BJ (cell line): ENCODE measurements around the gene ZNF474. TPM values are rescaled to one million over a fixed set of nuclear protein-coding genes. Genes with fewer than 3 reads are reported as not detected.

ENCODE experiments used
- CTCF ChIA-PET: fragments of 350-600 bp; formaldehyde crosslinking; extraction: SDS; loops from one replicate; lab custom pipeline; 2021; ENCODE audit warnings: antibody characterized with exemption, inconsistent platforms; lab: Yijun Ruan, JAX
- POLR2A ChIA-PET: fragments of 300-600 bp; sonication (Branson Sonifier 250); formaldehyde crosslinking; extraction: SDS; loops from one replicate; lab custom pipeline; 2021; ENCODE audit warnings: antibody characterized with exemption; lab: Charles Lee
- DNase-seq: peaks from one replicate; pipeline ENCODE4 v3.0.0-alpha.2; 2011; ENCODE audit warnings: low read depth
- H3K27me3 ChIP-seq: 2 replicates; pipeline ENCODE4 v1.6.0; 2011; ENCODE audit warnings: low read length; ENCODE audit not compliant: control insufficient read depth, insufficient read depth
- H3K36me3 ChIP-seq: 2 replicates; pipeline ENCODE4 v1.5.1; 2011; ENCODE audit warnings: low read length; ENCODE audit not compliant: control insufficient read depth, insufficient read depth
- H3K4me3 ChIP-seq: 2 replicates; pipeline ENCODE4 v1.5.1; 2011; ENCODE audit warnings: low read depth, mild to moderate bottlenecking, control low read depth, low read length
- polyA plus RNA-seq: library from polyadenylated mRNA; depleted of rRNA; stranded (reverse); fragments of >200 nt; gene quantifications from 2 replicates; pipeline ENCODE4 v1.2.3, GENCODE V29; 2011
- TF ChIP-seq, protein P1 (sequence below): IDR thresholded peaks from 2 replicates; pipeline ENCODE4 v1.5.1; 2011; ENCODE audit warnings: low read depth, mild to moderate bottlenecking, control low read depth, inconsistent platforms, low read length, moderate library complexity; ENCODE audit not compliant: insufficient read depth

Gene ZNF474
- polyA plus RNA-seq, 1 experiment: 0.22 TPM

DNA sequence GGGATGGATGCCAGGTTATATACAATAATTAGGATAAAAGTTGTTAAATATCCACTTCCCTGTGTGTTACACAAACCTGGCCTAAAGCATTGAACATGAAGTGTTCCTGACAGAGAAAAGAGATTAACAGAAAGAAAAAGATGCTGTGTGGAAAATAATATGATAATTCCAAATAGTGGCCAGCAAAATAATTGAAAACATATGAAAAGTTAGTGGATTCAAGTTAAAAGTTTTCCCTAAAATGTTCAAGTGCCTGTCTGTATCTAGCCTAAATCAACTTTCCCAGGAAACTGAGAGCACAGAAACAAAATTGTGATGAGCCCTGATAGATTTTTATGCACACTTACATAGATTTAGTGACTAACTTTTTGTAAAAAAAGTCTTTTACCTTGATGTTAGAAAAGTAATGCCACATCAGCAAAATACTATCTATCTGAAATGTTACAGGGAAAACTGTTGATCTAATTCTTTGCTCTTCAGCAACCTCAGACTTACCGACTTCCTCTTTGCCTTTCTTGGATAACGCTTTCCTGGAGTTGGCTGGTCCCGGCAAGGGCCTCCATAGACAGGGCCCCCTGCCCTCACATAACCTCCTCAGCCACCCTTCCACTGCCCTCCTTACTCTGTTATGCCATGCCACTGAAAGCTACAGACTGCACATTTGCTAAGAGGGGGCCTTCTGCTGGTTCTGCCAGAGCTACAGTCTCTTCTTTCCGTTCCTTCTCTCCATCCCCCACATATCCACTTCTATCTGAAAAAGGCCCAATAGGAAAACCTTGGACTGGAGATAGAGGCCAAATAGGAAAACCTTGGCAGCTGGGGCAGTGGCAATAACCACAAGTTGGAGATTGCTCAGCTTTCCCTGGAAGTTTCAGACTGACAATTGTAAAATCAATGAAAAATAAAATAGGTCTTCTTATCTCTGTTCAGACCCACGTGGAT lies 44.4 kb downstream of the ZNF474 start:
- Histone ChIP-seq H3K36me3 (no peaks in the 10 kb centered on the region), H3K4me3 (no peak overlapping the region), H3K27me3 (no peaks in the 10 kb centered on the region)
- ChIA-PET POLR2A (no interaction called here), CTCF (interaction anchor here (0.6 to 0.8 kb wide), 2 partner anchors 10 to 19 kb away, joined by 4 to 5 read pairs; no protein-coding TSS in a partner anchor)
- TF ChIP-seq, protein P1, sequence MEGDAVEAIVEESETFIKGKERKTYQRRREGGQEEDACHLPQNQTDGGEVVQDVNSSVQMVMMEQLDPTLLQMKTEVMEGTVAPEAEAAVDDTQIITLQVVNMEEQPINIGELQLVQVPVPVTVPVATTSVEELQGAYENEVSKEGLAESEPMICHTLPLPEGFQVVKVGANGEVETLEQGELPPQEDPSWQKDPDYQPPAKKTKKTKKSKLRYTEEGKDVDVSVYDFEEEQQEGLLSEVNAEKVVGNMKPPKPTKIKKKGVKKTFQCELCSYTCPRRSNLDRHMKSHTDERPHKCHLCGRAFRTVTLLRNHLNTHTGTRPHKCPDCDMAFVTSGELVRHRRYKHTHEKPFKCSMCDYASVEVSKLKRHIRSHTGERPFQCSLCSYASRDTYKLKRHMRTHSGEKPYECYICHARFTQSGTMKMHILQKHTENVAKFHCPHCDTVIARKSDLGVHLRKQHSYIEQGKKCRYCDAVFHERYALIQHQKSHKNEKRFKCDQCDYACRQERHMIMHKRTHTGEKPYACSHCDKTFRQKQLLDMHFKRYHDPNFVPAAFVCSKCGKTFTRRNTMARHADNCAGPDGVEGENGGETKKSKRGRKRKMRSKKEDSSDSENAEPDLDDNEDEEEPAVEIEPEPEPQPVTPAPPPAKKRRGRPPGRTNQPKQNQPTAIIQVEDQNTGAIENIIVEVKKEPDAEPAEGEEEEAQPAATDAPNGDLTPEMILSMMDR: no peak
- DNase-seq: no peak

DNA sequence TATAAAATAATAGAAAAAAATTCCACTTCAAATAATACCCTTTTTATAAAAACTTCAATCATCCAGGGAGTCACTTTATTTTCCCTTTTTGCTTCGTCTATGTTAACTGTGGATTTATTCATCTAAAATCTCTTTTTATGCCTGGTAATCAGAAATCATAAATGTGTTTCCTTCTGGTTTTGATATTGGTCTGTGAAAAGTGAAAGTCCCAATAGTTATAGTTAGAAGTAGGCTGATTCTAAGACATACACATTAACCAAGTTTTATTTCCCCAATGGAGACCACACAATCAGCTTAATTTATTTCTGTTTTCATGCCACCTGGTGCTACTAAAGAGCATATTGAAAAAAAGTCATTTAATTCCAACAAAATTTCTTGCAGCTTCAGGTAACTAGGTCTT lies 45.7 kb downstream of the ZNF474 start:
- CTCF ChIA-PET: no interaction called here
- Histone ChIP-seq H3K27me3 (no peaks in the 10 kb centered on the region), H3K4me3 (no peak overlapping the region), H3K36me3 (no peaks in the 10 kb centered on the region)
- no peak for DNase-seq
- POLR2A ChIA-PET: no interaction called here
- TF ChIP-seq, protein P1: no peak

DNA sequence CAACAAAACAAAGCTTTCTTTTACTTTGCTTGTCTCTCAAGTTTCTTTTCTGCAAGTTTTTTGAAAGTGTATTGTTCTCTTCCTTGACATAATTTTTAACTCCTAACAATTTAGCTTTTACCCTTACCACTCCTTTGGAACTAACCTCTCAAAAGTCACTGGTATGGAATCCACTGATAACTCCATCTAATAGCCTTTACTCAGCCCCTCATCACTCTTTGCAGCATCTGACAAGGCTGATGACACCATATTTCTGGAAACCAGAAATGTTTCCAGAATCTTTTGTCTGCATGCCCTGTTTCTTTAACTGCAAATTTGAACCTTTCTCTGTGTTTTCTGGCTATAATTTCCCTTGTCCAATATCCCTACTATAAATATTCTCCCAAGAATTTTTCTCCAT lies 46.5 kb downstream of the ZNF474 start:
- no peak for DNase-seq
- no peak overlapping the region for H3K4me3 ChIP-seq
- CTCF ChIA-PET: interaction anchor here (0.6 to 1.4 kb wide), 4 partner anchors 14 to 1435 kb away, joined by 3 to 5 read pairs (median 3); no protein-coding TSS in a partner anchor
- no peaks in the 10 kb centered on the region for H3K27me3 ChIP-seq
- POLR2A ChIA-PET: no interaction called here
- TF ChIP-seq, protein P1: no peak
- no peaks in the 10 kb centered on the region for H3K36me3 ChIP-seq

DNA sequence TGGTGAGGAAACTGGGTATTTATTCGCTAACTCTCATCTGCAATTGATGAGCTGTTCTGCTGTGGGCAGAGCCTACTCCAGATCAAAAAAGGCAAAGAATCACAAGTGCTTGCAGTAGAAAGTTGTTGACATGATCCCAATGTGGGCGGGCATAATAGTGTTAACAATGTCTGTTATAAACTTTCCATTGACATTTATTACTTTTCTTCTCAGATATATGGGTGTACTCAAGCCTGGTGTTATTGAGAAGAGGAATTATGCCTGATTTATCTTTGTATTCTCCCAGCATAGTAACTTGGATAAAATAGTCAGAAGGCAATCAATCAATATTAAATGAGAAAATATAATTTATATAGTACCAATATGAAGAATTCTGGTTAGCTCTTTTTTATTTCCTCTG lies 47.8 kb downstream of the ZNF474 start:
- Histone ChIP-seq H3K36me3 (no peaks in the 10 kb centered on the region), H3K4me3 (no peak overlapping the region), H3K27me3 (no peaks in the 10 kb centered on the region)
- ChIA-PET CTCF (interaction anchor here (0.8 to 2.3 kb wide), 2 partner anchors 13 to 33 kb away, joined by 3 to 8 read pairs; no protein-coding TSS in a partner anchor), POLR2A (no interaction called here)
- TF ChIP-seq, protein P1: no peak
- no peak for DNase-seq

DNA sequence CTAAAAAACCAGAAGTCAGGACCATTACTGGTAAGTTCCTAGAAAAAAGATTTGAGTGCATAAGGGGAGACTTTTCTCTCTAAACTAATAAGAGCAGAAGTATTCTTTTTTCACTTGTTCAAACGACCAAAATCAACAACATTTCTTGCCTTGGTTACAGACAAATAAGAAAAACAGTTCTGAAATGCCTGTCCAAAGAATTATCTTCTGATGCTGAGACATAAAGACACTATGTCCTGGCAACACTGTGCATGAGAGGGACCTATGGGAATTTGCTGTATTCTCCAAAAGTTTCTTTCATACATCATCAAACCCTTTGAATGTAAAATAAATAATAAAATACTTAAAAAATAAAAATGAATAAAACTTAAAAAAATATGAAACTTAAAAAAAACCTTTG lies 50.4 kb downstream of the ZNF474 start:
- DNase-seq: no peak
- ChIA-PET CTCF (interaction anchor here (2.3 kb wide), 1 partner anchor 16 kb away, joined by 8 read pairs; no protein-coding TSS in a partner anchor), POLR2A (no interaction called here)
- TF ChIP-seq, protein P1: no peak
- Histone ChIP-seq H3K36me3 (no peaks in the 10 kb centered on the region), H3K27me3 (no peaks in the 10 kb centered on the region), H3K4me3 (no peak overlapping the region)
